Fibroblast of the aortic adventitia (primary cell): Measurements from ENCODE around the gene SV2B. TPM values are rescaled to one million over a fixed set of nuclear protein-coding genes. Genes with fewer than 3 reads are reported as not detected.

Experiments used
- DNase-seq: peaks from one replicate; pipeline ENCODE4 v3.0.0-alpha.2; 2010; ENCODE audit warnings: low read depth
- H3K4me3 ChIP-seq: 2 replicates; pipeline ENCODE4 v1.5.1; 2011; ENCODE audit warnings: low read depth, mild to moderate bottlenecking, control low read depth, low read length, moderate library complexity
- total RNA-seq: library from RNA; depleted of rRNA; stranded (reverse); fragments of >200 nt; gene quantifications from 2 replicates; pipeline ENCODE4 v1.2.3, GENCODE V29; 2012; ENCODE audit warnings: low replicate concordance
- TF ChIP-seq, protein P1 (sequence below): IDR thresholded peaks from 2 replicates; pipeline ENCODE4 v1.5.1; 2011; ENCODE audit warnings: mild to moderate bottlenecking, low read length, control low read depth, inconsistent platforms; ENCODE audit not compliant: insufficient read depth

The SV2B gene
- total RNA-seq, 1 donor = not detected

DNA sequence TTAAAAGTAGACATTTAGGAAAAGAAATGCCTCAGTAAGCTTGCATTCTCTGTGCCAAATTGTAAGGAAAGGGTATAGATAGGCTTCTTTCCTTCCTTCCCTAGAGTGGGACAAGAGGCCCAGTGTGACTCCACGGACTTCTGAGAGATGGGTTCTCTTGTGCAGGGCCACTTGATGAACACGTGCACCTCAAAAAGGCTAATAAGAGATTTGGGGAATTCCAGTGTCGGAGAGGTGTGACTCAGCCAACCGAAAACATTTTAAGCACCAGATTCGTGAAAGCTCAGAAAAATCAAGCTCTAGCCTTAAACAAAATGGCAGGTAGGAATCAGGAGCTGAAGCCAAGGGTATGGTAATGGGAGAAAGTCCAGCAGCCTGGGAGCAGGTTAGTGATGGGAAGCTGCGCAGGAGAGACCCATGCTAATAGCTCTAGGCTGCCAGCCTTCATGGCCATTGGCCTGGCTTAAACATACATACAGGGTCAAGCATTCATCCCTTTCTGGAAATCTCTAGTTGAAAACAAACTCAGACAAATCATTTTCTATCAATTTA is 56.2 kb downstream of the SV2B start:
- TF ChIP-seq, protein P1, sequence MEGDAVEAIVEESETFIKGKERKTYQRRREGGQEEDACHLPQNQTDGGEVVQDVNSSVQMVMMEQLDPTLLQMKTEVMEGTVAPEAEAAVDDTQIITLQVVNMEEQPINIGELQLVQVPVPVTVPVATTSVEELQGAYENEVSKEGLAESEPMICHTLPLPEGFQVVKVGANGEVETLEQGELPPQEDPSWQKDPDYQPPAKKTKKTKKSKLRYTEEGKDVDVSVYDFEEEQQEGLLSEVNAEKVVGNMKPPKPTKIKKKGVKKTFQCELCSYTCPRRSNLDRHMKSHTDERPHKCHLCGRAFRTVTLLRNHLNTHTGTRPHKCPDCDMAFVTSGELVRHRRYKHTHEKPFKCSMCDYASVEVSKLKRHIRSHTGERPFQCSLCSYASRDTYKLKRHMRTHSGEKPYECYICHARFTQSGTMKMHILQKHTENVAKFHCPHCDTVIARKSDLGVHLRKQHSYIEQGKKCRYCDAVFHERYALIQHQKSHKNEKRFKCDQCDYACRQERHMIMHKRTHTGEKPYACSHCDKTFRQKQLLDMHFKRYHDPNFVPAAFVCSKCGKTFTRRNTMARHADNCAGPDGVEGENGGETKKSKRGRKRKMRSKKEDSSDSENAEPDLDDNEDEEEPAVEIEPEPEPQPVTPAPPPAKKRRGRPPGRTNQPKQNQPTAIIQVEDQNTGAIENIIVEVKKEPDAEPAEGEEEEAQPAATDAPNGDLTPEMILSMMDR = no peak
- DNase-seq = no peak
- H3K4me3 ChIP-seq = no peak overlapping the region

DNA sequence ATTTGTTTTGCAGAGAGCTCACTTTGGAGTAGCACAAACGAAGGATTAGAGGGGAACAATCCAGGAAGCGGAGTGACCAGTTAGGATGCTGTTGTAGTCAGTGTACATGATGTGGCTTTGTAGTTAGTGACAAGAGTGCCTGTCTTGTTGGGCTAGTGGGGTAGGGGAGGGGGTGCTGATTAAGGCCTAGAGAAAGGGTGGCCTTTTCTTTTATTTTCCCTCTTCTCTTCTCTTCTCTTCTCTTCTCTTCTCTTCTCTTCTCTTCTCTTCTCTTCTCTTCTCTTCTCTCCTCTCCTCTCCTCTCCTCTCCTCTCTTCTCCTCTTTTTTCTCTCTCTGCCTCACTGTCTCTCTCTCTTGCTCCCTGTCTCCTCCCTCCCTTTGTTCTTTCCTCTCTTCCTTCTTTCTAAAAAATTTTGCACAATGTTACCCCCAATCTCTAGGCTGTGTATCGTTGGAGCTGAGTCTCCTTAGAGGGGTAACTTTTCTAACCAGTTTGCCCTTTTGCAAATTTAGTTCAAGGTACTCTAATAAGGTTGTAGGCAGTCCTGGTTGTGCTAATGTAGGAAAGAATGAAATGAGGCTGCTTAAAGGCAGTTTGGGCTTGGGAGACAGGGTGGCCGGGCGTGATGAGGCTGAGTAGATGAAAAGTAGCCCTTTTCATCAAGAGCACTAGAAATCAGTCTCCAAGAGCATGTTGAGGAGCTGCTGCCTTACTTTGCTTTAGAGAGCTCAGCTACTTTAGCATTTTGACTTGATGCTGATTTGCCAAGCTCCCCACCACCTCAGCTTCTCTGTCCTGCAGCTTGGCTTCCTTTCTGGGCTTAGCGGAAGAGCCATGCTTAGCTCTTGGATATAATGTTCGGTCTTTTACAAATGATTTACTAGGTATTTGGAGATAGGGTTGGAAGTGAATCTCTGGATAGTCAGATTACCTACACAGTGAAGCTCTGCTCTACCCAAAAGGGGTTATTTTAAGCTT is 58.6 kb downstream of the SV2B start:
- TF ChIP-seq, protein P1 = no peak
- DNase-seq = no peak
- no peak overlapping the region for H3K4me3 ChIP-seq

DNA sequence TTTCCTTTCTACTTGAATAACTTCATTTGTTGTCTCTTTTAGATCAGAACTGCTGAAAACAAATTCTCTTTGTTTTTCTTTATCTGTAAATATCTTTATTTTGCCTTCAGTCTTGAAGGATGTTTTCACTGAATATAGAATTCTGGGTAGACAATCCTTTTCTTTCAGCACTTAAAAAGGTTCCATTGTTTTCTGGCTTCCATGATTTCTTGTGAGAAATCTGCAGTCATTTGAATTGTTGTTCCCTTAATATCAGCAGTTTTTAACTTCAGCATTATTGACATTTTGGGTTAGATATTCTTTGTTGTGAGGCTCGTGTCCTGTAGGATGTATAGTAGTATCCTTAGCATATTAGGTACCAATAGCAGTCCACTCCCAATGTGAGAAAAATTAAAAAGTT is 65.8 kb downstream of the SV2B start:
- no peak for DNase-seq
- H3K4me3 ChIP-seq = no peak overlapping the region
- TF ChIP-seq, protein P1 = no peak

DNA sequence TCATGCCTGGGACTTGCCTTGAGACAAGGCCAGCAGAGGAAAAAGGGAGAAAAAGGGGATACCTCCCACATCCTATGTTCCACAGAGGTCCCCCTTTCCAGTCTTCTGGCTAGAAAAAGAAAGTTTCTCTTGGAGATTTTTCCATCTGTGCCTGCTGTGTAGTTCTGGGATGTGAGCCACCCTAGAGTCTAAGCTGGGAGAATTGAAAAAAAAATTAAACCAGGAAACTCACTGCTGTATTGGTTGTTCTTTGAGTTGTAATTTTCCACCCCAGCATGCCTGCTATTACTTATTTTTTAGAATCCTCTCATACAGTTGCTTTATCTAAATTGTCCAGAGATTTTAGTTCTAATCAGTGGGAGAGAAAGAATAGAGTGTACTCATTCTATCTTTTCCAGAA is 68.4 kb downstream of the SV2B start:
- DNase-seq = no peak
- TF ChIP-seq, protein P1 = no peak
- no peak overlapping the region for H3K4me3 ChIP-seq

DNA sequence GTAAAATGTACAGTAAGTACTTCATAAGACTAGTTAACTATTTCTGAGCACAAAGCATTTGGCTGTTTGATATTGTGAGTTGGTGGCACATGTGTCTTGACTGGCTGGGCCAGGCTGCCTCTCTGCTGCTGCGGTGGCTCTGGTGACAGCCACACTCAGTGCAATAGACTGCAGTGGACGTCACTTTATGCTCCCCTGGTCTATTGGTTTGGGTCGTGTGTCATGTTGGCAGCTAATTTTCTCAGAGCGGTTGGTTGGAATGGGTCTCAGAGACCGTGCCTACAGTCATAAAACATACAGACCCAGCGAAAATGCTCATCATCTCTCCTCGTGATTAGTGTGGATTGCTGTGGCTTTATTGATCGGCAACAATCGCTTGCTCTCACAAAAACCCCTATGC is 71.3 kb downstream of the SV2B start:
- H3K4me3 ChIP-seq = no peak overlapping the region
- DNase-seq = no peak
- TF ChIP-seq, protein P1 = no peak

DNA sequence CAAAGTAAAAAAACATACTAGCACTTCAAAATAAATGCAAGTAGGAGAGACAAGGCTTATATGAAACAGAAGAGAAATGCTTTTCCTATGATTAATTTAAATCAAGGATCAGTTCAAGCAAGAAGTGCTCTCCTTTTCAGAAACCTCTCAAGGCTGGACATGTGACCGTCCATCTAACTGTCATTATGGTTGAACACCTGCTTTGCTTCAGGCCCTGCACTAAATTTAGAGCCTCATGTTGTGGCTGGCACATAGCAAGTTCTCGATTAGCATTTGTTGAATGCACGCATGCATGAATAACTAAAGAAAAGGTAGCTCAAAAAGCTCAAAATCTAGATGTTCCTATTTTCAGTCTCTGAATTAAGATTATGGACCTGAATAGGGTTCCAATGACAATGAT is 82.0 kb downstream of the SV2B start:
- TF ChIP-seq, protein P1 = no peak
- no peak for DNase-seq

More for the DNA sequence above, 82.0 kb downstream of the SV2B start:
- H3K4me3 ChIP-seq = no peak overlapping the region
